Measurements from ENCODE around the gene TPM4. TPM values are rescaled to one million over a fixed set of nuclear protein-coding genes. Genes with fewer than 3 reads are reported as not detected.
"Not testable (repeated sequence)": the region's sequence is repeated elsewhere in the genome, so short reads cannot be mapped to it uniquely, and the experiment has no call there.

Gene TPM4
- total and polyA plus RNA-seq, 4 donors: 197 to 397 (median 215) TPM

DNA sequence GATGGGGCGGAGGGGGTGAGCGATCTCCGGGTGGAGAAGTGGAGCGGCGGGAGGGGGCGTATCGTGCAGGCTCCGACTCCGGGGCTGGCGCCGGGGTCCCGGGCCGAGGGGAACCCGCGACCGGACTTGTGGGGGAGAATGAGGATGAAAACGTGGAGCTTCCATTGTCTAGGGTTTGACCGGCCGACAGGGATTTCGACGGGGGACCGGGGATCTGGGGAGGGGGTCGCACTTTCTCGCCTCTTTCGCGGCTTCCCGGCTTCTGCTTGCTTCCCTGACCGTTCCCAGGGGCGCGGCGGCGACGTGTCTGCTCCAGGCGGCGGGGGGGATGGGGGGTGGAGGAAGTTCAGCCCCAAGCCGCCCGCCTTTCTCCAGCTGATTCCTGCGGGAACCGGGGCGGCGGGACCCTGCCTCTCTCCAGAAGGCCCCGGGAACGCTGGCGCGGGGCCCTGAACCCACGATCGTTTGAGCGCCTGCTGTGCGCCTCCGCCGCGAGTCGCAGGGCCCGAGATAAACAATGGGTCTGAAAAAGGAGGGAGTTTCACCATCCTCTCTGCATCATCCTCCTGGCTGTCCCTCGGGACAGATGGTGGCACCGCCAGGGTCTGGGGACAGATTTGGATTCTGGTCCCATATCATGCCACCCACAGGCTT, 790 bp downstream of the TPM4 start:
- WGBS (ENCODE audit: insufficient coverage): under 1% methylated on average over 48 of the region's 56 CpGs
- peak overlapping the region; percentile 70 for H3K4me3 ChIP-seq (ENCODE audit: low read depth, low read length)
- H3K36me3 ChIP-seq (ENCODE audit: control insufficient read depth, insufficient read depth, low read length): peaks cover 6% of the 10 kb centered on the region
- H3K9me3 ChIP-seq (ENCODE audit: control insufficient read depth, insufficient read depth, low read length): no peaks in the 10 kb centered on the region
- H3K27me3 ChIP-seq (ENCODE audit: control insufficient read depth, insufficient read depth, low read length): no peaks in the 10 kb centered on the region
- H3K4me1 ChIP-seq (ENCODE audit: control insufficient read depth, insufficient read depth, low read length): peaks cover 40% of the 10 kb centered on the region
- peak overlapping the region; percentile 97 for H3K27ac ChIP-seq (ENCODE audit: low read depth, low read length)
- peak in 4 of 6 donors; percentile 19 to 83 (median 50) for DNase-seq (ENCODE audit: low read depth in 4 of 6, low spot score in 6 of 6)

DNA sequence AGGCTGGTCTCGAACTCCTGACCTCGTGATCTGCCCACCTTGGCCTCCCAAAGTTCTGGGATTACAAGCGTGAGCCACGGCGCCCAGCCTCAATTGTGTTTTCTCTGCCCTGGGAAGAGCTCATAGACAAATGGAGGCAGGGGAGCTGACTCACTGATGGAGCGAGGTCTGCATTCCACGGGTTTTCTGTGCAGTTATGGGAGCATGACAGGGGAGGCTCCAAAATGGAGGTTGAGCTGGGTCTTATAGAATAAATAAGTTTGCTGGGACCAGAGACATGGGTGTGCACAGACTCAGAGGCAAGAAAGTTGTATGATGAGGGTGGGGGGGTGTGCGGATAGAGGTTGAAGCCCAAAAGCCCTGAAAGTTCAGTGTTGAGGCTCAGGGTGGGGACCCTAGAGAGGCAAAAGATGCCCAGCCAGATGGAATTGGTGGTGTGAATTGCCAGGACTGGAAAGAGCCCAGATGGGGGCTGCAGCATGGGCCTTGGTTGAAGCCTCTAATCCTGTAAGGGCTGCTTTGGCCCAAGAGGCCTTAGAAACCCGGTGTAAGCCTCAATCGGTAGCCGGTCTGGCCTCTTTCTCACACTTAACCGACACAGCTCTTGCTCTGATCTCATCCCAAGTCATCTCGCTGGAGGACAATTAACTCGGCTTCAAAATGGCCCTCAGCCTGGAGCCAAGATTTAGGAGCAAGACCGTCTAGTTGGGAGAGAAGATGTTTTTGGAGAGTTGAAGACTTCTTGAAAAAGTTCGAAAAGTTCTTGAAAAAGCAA, 1.9 kb downstream of the TPM4 start:
- peak in 1 of 6 donors; percentile 28 for DNase-seq (ENCODE audit: low read depth in 4 of 6, low spot score in 6 of 6)
- 37% methylated on average over 14 of the region's 16 CpGs for WGBS (ENCODE audit: insufficient coverage)
- Histone ChIP-seq H3K27me3 (ENCODE audit: control insufficient read depth, insufficient read depth, low read length) (no peaks in the 10 kb centered on the region), H3K27ac (ENCODE audit: low read depth, low read length) (peak overlapping the region; percentile 97), H3K9me3 (ENCODE audit: control insufficient read depth, insufficient read depth, low read length) (no peaks in the 10 kb centered on the region), H3K36me3 (ENCODE audit: control insufficient read depth, insufficient read depth, low read length) (peaks cover 16% of the 10 kb centered on the region), H3K4me1 (ENCODE audit: control insufficient read depth, insufficient read depth, low read length) (peaks cover 40% of the 10 kb centered on the region), H3K4me3 (ENCODE audit: low read depth, low read length) (peak overlapping the region; percentile 70)

DNA sequence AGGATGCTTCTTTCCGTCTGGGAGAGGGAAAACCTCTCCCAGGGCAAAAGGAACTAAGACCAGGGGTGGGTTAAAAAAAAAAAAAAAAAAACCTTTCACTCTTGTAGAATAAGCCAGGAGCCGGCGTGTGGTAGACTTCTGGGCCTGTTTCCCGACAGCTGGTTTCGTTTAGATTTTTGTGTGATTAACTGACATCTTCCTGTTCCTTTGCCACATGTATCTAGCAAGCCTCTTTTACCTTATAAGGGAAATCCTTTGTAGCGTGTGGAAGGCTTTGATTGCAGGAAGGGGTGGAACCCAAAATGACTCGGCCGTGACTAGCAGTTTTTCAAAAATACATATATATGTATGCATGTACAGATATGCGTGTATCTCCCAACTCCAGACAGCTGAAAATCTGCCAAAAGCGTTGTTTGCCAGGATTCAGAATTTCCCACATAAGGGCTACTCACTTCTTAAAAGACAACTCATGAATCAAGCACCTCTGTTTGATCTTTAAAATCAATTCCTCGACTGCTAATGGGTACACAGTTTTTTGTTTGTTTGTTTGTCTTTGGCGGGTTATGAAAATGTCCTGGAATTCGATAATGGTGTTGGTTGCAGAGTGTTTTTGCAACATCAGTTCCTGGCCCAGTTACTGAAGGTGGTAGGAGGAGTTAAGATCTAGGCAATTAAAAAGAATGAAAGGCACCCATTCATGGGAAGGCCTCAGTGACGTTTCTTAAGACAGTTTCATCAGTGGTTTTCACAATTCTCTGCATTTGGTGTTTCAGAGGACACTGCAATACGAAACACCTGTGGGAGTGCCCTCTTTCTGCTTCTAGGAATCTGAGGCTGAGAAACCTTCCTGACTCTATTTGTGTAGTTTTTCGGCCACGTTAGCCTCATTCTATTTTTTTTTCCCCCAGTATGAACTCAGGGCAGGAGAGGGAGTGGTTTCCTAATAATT, 2.7 kb downstream of the TPM4 start:
- DNase-seq (ENCODE audit: low read depth in 4 of 6, low spot score in 6 of 6): peak in 4 of 6 donors; percentile 29 to 90 (median 62)
- H3K27me3 ChIP-seq (ENCODE audit: control insufficient read depth, insufficient read depth, low read length): no peaks in the 10 kb centered on the region
- 22% methylated on average over 5 of the region's 17 CpGs for WGBS (ENCODE audit: insufficient coverage)
- H3K9me3 ChIP-seq (ENCODE audit: control insufficient read depth, insufficient read depth, low read length): no peaks in the 10 kb centered on the region
- peaks cover 41% of the 10 kb centered on the region for H3K4me1 ChIP-seq (ENCODE audit: control insufficient read depth, insufficient read depth, low read length)
- peaks cover 25% of the 10 kb centered on the region for H3K36me3 ChIP-seq (ENCODE audit: control insufficient read depth, insufficient read depth, low read length)
- peak overlapping the region; percentile 97 for H3K27ac ChIP-seq (ENCODE audit: low read depth, low read length)
- peak overlapping the region; percentile 70 for H3K4me3 ChIP-seq (ENCODE audit: low read depth, low read length)

DNA sequence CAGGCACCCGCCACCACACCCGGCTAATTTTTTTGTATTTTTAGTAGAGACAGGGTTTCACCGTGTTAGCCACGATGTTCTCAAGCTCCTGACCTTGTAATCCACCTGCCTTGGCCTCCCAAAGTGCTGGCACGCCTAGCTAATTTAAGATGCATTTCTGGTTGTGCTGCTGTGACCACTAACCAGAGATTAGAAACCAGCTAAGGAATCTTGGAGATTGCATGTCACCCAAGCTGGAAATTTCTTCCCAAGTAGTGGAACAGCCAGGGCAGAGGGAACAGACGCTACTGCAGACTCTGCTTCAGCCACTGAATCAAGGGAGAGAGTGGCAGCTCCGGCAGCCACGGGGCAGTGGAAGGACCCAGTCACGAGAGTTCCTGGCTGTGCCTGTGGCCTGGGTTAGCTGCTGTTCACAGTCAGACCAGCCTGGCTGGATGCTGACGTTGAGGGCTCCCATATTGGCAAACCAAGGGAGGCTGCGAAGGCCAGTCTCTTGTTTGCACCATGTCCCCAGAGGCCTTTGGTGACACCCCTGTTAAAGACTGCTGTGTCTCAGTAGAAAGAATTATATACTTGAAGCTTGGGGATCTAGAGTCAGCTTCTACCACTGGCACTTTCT, 7.9 kb downstream of the TPM4 start:
- WGBS (ENCODE audit: insufficient coverage): 95% methylated on average over 11 of the region's 11 CpGs
- Histone ChIP-seq H3K36me3 (ENCODE audit: control insufficient read depth, insufficient read depth, low read length) (peaks cover 76% of the 10 kb centered on the region), H3K4me1 (ENCODE audit: control insufficient read depth, insufficient read depth, low read length) (peaks cover 18% of the 10 kb centered on the region), H3K27me3 (ENCODE audit: control insufficient read depth, insufficient read depth, low read length) (no peaks in the 10 kb centered on the region), H3K4me3 (ENCODE audit: low read depth, low read length) (no peak overlapping the region), H3K9me3 (ENCODE audit: control insufficient read depth, insufficient read depth, low read length) (no peaks in the 10 kb centered on the region), H3K27ac (ENCODE audit: low read depth, low read length) (no peak overlapping the region)
- no peak for DNase-seq (ENCODE audit: low read depth in 4 of 6, low spot score in 6 of 6)

DNA sequence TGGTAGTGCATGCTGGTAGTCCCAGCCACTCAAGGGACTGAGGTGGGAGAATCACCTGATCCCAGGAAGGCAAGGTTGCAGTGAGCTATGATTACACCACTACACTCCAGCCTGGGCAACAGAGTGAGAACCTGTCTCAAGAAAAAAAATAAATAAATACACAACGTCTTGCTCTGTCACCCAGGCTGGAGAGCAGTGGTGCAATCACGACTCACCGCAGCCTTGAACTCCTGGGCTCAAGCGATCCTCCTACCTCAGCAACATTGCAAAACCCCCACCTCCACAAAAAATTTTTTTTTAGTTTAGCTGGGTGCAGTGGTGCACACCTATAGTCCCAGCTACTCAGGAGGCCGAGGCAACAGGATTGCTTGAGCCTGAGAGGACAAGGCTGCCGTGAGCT, 8.8 kb downstream of the TPM4 start:
- Histone ChIP-seq H3K36me3 (ENCODE audit: control insufficient read depth, insufficient read depth, low read length) (peaks cover 86% of the 10 kb centered on the region), H3K27ac (ENCODE audit: low read depth, low read length) (no peak overlapping the region), H3K9me3 (ENCODE audit: control insufficient read depth, insufficient read depth, low read length) (no peaks in the 10 kb centered on the region), H3K4me3 (ENCODE audit: low read depth, low read length) (no peak overlapping the region), H3K27me3 (ENCODE audit: control insufficient read depth, insufficient read depth, low read length) (no peaks in the 10 kb centered on the region), H3K4me1 (ENCODE audit: control insufficient read depth, insufficient read depth, low read length) (peaks cover 10% of the 10 kb centered on the region)
- no peak for DNase-seq (ENCODE audit: low read depth in 4 of 6, low spot score in 6 of 6)
- 92% methylated on average over 4 of the region's 6 CpGs for WGBS (ENCODE audit: insufficient coverage)

DNA sequence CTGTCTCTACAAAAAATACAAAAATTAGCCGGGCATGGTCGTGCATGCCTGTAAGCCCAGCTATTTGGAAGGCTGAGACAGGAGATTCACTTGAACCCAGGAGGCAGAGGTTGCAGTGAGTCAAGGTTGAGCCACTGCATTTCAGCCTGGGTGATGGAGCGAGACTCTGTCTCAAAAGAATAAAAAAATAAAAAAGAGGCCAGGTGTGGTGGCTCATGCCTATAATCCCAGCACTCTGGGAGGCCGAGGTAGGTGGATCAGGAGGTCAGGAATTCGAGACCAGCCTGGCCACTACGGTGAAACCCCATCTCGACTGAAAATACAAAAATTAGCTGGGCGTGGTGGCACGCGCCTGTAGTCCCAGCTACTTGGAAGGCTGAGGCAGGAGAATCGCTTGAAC, 11.1 kb downstream of the TPM4 start:
- not testable (repeated sequence) for DNase-seq (ENCODE audit: low read depth in 4 of 6, low spot score in 6 of 6); H3K4me1 ChIP-seq (ENCODE audit: control insufficient read depth, insufficient read depth, low read length); H3K4me3 ChIP-seq (ENCODE audit: low read depth, low read length); H3K27me3 ChIP-seq (ENCODE audit: control insufficient read depth, insufficient read depth, low read length); H3K27ac ChIP-seq (ENCODE audit: low read depth, low read length); H3K9me3 ChIP-seq (ENCODE audit: control insufficient read depth, insufficient read depth, low read length)
- 97% methylated on average over 11 of the region's 11 CpGs for WGBS (ENCODE audit: insufficient coverage)
- peaks cover 98% of the 10 kb centered on the region for H3K36me3 ChIP-seq (ENCODE audit: control insufficient read depth, insufficient read depth, low read length)

DNA sequence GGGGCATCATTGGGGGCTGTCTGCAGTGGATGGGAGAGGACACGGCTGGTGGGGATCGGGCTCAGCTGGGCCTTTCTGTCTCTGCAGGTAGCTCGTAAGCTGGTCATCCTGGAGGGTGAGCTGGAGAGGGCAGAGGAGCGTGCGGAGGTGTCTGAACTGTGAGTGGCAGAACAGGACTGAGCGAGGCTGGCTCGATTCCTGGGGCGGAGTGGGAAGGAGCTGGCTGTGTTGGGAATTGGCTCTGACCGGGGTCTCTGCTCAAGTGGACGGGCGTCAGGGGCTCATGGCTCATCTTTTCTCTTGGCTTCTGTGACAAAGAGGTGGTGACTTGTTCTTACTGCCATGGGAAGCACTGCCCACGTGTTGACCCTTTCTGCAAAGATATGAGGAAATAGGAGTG, 11.6 kb downstream of the TPM4 start:
- peaks cover 98% of the 10 kb centered on the region for H3K36me3 ChIP-seq (ENCODE audit: control insufficient read depth, insufficient read depth, low read length)
- no peaks in the 10 kb centered on the region for H3K9me3 ChIP-seq (ENCODE audit: control insufficient read depth, insufficient read depth, low read length)
- no peak for DNase-seq (ENCODE audit: low read depth in 4 of 6, low spot score in 6 of 6)
- H3K4me1 ChIP-seq (ENCODE audit: control insufficient read depth, insufficient read depth, low read length): peaks cover 5% of the 10 kb centered on the region
- H3K27ac ChIP-seq (ENCODE audit: low read depth, low read length): no peak overlapping the region
- H3K4me3 ChIP-seq (ENCODE audit: low read depth, low read length): no peak overlapping the region
- WGBS (ENCODE audit: insufficient coverage): 90% methylated on average over 11 of the region's 12 CpGs
- no peaks in the 10 kb centered on the region for H3K27me3 ChIP-seq (ENCODE audit: control insufficient read depth, insufficient read depth, low read length)

DNA sequence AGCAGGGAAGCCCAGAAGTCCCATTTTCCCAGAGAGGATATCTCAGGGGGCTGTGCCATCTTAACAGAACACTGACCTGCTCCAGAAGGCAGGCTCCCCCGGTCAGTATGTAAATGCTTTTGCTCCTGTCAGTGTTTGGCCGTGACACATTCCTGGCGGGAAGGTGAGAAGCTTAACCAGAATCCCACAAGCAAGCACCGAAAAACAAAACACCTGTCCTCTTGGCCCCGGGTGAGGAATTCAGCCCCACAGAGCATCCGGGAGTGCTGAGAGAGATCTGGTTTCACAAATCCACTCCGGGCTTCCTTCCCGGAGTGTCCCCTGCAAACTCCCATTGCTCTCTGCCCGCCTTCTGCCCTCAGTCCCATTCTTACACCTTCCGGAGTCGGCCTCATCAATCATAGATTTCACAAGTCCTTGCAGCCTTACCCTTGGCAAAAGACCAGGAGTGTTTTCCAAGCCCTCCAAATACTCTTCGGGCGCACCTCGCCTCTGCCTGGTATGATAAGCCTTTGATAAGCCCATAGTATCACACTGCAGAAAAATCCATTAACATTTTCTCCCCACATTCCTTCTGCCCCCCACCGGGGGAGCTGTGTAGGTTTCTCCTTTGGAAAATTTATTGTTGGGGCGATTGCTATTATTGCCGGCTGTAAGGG, 12.2 kb downstream of the TPM4 start:
- no peaks in the 10 kb centered on the region for H3K9me3 ChIP-seq (ENCODE audit: control insufficient read depth, insufficient read depth, low read length)
- WGBS (ENCODE audit: insufficient coverage): 68% methylated on average over 12 of the region's 17 CpGs
- DNase-seq (ENCODE audit: low read depth in 4 of 6, low spot score in 6 of 6): no peak
- peaks cover 98% of the 10 kb centered on the region for H3K36me3 ChIP-seq (ENCODE audit: control insufficient read depth, insufficient read depth, low read length)
- no peak overlapping the region for H3K4me3 ChIP-seq (ENCODE audit: low read depth, low read length)
- no peak overlapping the region for H3K27ac ChIP-seq (ENCODE audit: low read depth, low read length)
- H3K4me1 ChIP-seq (ENCODE audit: control insufficient read depth, insufficient read depth, low read length): peaks cover 4% of the 10 kb centered on the region
- no peaks in the 10 kb centered on the region for H3K27me3 ChIP-seq (ENCODE audit: control insufficient read depth, insufficient read depth, low read length)

Measured in spinal cord (tissue), 10 donors.